Activated T-helper 17 cell treated with anti-CD3 and anti-CD28 coated beads, Interleukin-2, amount 50 U/mL, for 72 hours (primary cell): ENCODE data around the gene NYAP1. TPM values are rescaled to one million over a fixed set of nuclear protein-coding genes. Genes with fewer than 3 reads are reported as not detected.
A peak's percentile ranks its signal among the peaks of the same experiment; 100 is the strongest.
"Not testable (repeated sequence)": the region's sequence is repeated elsewhere in the genome, so short reads cannot be mapped to it uniquely, and the experiment has no call there.

Source experiments
- ATAC-seq: fragments of 150-1000 bp; cut with Tn5 transposase; replicated peaks from 2 replicates; pipeline ENCODE4 v1.10.0; 2021; ENCODE audit warnings: mild to moderate bottlenecking, moderate library complexity
- H3K27ac Mint-ChIP-seq: one replicate; pipeline ENCODE4 v1.8.0; 2022; ENCODE audit warnings: mixed read lengths
- H3K27me3 Mint-ChIP-seq: one replicate; pipeline ENCODE4 v1.8.0; 2022; ENCODE audit warnings: mixed read lengths
- H3K36me3 Mint-ChIP-seq: one replicate; pipeline ENCODE4 v1.8.0; 2022; ENCODE audit warnings: low read depth, mild to moderate bottlenecking, mixed read lengths
- H3K4me1 Mint-ChIP-seq: one replicate; pipeline ENCODE4 v1.8.0; 2022; ENCODE audit warnings: mixed read lengths
- H3K4me3 Mint-ChIP-seq: one replicate; pipeline ENCODE4 v1.8.0; 2022; ENCODE audit warnings: mild to moderate bottlenecking, mixed read lengths
- H3K9me3 Mint-ChIP-seq: one replicate; pipeline ENCODE4 v1.8.0; 2022; ENCODE audit warnings: mixed read lengths
- total RNA-seq, 2 donors: library from RNA; stranded (reverse); gene quantifications; one replicate each; pipeline ENCODE4 v1.2.3, GENCODE V29; 2022

NYAP1 gene
- total RNA-seq, result under 1 TPM; 0.15 to 0.19 TPM

DNA sequence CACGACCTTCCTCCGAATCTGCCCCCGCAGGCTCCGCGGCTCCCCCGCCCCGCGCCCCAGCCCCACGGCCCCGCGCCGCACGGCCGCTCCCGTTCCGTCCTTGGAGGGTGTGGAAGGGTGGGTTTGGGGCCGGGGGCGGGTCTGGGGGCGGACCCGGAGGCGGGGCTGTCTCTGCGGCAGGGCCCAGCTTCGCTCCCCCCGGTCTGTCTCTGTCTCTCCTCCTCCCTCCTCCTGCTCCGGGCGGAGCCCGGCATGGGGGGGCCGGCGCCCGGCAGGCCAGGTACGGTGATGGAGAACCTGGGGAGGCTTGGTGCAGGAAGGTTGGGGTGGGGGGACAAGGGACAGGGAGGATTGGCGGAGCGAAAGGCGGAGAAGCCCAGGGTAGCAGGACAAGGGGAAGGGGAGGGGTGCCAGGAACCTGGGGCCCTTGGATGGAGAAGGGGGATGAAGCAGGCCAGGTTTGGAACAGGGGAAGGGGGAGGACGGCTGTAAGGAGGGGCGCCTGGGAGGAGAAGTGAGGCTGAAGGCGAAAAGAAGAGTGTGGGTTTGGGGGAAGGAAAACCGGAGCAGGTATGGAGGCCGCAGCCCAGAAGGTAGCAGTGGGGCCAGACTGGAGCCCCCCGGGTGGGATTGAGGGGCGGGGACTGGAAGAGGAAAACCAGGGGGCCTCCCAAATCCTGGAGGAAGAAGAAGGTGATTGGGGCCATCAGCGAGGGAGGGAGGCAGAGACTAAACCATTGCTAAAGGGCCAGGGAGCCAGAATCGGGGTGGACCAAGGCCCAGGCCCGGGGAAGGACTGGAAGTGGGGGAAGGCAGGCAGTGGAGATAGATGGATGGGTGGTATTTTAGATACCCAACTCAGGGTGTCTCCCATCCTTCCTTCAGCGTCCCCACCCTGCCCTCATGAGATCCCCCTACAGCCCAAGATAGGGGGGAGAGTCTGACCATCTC is at the start of gene NYAP1:
TSS of gene NYAP1 (plus strand) at position 206 of the 951 bp plus-strand sequence. CDS start 1,385 bp downstream, outside the sequence.
- peak within 1 kb of the TSS; percentile 81 for H3K27ac Mint-ChIP-seq
- no peaks in the 10 kb centered on the region for H3K9me3 Mint-ChIP-seq
- peaks cover 4% of the 10 kb centered on the region for H3K4me1 Mint-ChIP-seq
- ATAC-seq, result peak; percentile 4
- H3K36me3 Mint-ChIP-seq, result peaks cover 3% of the 10 kb centered on the region
- H3K27me3 Mint-ChIP-seq, result no peaks in the 10 kb centered on the region
- peak within 1 kb of the TSS; percentile 88 for H3K4me3 Mint-ChIP-seq

DNA sequence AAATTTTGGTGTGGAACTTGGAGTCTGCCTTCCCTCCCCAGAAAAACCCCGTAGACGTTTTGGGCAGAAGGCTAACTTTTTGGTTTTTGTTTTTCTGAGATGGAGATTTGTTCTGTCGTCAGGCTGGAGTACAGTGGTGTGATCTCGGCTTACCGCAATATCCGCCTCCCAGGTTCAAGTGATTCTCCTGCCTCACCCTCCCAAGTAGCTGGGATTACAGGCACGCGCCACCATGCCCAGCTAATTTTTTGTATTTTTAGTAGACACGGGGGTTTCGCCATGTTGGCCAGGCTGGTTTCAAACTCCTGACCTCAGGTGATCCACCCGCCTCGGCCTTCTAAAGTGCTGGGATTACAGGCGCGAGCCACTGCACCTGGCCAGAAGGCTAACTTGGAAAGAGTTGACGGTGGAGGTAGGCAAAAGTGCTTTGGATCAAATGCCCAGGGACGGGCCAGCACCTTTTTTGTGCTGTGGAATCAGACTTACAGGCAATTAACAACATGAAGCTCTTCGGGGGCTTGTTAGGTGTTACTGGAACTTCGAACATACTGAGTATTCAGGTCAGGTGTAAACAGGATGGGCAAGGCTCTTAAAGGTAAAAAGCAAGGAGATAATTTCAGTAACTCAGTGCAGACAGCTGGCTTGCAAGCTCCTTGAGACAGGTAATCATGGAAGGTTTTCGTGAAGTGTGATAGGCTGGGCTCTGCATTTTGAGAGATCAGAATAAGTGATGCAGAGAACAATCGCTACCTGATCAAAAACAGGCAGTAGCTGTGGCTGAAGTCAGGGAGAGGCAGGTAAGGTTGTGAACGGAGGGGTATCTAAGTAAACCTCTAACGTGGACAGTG is 49.2 kb upstream of the NYAP1 start:
- H3K36me3 Mint-ChIP-seq, result peaks cover 68% of the 10 kb centered on the region

DNA sequence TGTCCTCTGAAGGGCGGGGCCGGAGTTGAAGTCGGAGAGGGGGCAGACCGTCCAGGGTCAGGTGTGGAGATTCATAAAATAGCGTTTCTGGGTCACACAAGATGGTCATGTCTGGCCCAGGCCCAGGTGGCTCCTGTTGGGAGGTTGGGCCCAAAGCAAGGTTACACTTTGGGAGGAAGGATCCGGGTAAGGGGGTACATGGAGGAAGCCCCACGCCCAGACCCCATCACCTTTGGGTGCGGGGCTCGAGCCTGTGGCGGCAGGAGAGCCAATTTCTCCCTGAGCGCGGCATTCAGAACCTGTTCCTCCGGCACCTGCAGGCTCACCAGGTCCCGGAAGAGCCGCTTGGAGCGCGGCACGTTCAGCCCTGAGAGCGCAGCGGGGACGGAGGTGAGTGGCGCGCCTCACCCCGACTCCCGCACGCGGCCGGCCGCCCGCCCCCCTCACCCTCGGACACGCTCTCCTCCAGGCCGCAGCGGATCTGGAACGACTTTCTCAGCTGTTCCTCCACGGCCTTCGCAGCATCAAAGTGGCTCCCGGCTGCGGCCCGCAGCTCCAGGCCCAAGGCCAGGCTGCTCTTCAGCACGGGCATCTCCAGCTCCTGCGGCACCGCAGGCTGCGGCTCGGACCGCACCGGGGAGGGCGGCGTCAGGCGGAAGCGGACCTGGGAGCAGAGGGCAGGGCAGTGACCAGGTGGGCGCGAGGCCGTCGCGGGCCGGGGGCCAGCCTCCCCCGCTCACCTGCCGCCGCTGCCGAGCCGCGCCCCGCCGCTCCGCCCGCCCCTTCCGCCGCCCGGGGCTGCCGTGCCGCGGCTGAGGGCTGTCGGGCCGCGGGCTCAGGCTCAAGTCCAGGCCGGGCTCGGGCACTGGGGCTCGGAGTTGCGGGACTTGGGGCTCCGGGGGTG is 48.1 kb upstream of the NYAP1 start:
- peaks cover 30% of the 10 kb centered on the region for H3K4me1 Mint-ChIP-seq
- H3K27me3 Mint-ChIP-seq, result no peaks in the 10 kb centered on the region
- H3K4me3 Mint-ChIP-seq, result peak overlapping the region; percentile 87
- ATAC-seq, result peak; percentile 30
- peak overlapping the region; percentile 97 for H3K27ac Mint-ChIP-seq
- H3K9me3 Mint-ChIP-seq, result no peaks in the 10 kb centered on the region
- H3K36me3 Mint-ChIP-seq, result peaks cover 59% of the 10 kb centered on the region

More for the DNA sequence above, 49.2 kb upstream of the NYAP1 start:
- no peak for ATAC-seq
- Mint-ChIP-seq H3K9me3 (peaks cover under 1% of the 10 kb centered on the region), H3K4me1 (peaks cover 33% of the 10 kb centered on the region), H3K27ac (peak overlapping the region; percentile 91), H3K4me3 (peak overlapping the region; percentile 87), H3K27me3 (no peaks in the 10 kb centered on the region)

GRCh38 chr7:100437150-100438100 is 46.3 kb upstream of the NYAP1 start:
- H3K9me3 Mint-ChIP-seq, result no peaks in the 10 kb centered on the region
- H3K4me3 Mint-ChIP-seq, result peak overlapping the region; percentile 87
- H3K27ac Mint-ChIP-seq, result no peak overlapping the region
- H3K4me1 Mint-ChIP-seq, result peaks cover 25% of the 10 kb centered on the region
- ATAC-seq, result no peak
- H3K36me3 Mint-ChIP-seq, result peaks cover 41% of the 10 kb centered on the region
- H3K27me3 Mint-ChIP-seq, result no peaks in the 10 kb centered on the region

DNA sequence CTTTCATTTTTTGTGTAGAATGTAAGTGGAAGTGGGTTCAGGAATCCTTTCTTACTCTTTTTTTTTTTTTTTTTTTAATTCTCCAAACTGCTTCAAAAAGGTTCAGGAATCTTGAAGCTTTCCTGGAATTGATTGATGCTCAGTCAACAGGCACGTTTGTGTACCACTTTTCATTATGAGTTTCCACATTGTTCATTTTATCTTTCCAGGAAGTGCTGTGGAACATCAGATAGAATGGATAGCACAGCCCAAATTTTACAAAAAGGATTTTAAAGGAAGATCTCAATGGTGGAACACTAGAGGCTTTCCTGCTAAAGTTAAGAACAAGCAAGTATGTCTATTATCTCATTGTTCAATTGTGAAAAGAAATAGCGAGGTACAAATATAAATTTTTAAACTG is 45.6 kb upstream of the NYAP1 start:
- Mint-ChIP-seq H3K27ac (peak overlapping the region; percentile 41), H3K36me3 (peaks cover 34% of the 10 kb centered on the region), H3K9me3 (no peaks in the 10 kb centered on the region), H3K4me3 (no peak overlapping the region), H3K27me3 (no peaks in the 10 kb centered on the region), H3K4me1 (peaks cover 24% of the 10 kb centered on the region)
- ATAC-seq, result no peak

DNA sequence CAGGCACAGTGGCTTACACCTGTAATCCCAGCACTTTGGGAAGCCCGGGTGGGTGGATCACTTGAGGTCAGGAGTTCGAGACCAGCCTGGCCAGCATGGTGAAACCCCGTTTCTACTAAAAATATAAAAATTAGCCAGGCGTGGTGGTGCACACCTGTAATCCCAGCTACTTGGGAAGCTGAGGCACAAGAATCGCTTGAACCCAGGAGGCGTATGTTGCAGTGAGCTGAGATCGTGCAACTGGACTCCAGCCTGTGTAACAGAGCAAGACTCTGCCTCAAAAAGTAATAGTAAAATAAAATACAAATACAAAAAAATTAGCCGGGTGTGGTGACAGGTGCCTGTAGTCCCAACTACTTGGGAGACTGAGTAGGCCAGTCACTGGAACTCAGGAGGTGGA is 45.0 kb upstream of the NYAP1 start:
- peaks cover 21% of the 10 kb centered on the region for H3K4me1 Mint-ChIP-seq
- not testable (repeated sequence) for H3K27ac Mint-ChIP-seq, H3K4me3 Mint-ChIP-seq, H3K27me3 Mint-ChIP-seq, H3K9me3 Mint-ChIP-seq, ATAC-seq
- H3K36me3 Mint-ChIP-seq, result peaks cover 28% of the 10 kb centered on the region

- H3K27ac Mint-ChIP-seq, ATAC-seq, H3K9me3 Mint-ChIP-seq, H3K27me3 Mint-ChIP-seq, H3K4me3 Mint-ChIP-seq: not testable (repeated sequence)
- Mint-ChIP-seq H3K4me1 (peaks cover 16% of the 10 kb centered on the region), H3K36me3 (peaks cover 23% of the 10 kb centered on the region)
Observed at GRCh38 chr7:100439244-100439643, 44.5 kb upstream of the NYAP1 start.

DNA sequence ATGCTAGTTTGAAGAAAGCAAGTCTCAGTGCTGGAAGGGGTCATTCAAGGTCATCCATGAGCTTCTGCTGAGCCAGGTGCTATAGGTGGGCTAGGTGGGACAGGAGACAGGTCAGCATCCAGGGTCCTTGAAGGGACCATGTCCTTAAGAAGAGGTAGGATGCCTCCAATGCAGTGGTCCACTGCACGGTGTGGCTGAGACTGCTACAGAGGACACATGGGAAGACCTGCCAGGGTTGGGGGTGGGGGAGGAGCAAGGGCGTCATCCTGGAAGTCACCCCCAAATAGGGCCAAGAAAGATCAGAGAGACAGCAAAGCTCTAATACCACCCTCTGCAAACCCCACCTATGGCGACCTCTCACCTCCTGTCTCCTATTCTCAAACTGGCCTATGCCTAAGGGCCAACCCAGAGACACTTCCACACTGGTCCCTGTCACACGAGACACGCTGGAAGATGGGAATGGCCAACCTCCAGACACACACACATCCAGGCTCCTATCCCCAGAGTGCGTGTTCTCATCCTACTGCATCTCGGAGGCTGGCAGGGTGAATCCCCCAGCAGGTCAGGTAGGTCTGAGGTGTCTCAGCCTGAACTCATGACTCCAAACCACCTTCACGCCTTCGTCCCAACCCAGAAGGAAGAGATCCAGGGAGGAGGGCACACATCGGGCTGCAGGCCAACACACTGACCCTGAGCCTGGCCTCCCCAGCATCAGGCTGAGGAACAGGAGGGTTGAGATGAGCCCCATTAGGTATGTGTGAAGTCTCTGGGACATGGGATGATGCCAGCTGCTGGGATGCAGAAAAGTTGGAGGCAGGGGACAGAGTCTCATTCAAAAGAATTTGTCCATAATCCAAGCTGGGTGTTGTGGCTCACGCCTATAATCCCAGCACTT is 41.8 kb upstream of the NYAP1 start:
- Mint-ChIP-seq H3K36me3 (no peaks in the 10 kb centered on the region), H3K27ac (peak overlapping the region; percentile 42), H3K27me3 (no peaks in the 10 kb centered on the region), H3K4me1 (peaks cover 11% of the 10 kb centered on the region), H3K4me3 (no peak overlapping the region), H3K9me3 (no peaks in the 10 kb centered on the region)
- no peak for ATAC-seq

- no peak for ATAC-seq
- no peaks in the 10 kb centered on the region for H3K36me3 Mint-ChIP-seq
- peaks cover 11% of the 10 kb centered on the region for H3K4me1 Mint-ChIP-seq
- H3K27ac Mint-ChIP-seq, result peak overlapping the region; percentile 72
- H3K4me3 Mint-ChIP-seq, result no peak overlapping the region
- no peaks in the 10 kb centered on the region for H3K9me3 Mint-ChIP-seq
- H3K27me3 Mint-ChIP-seq, result no peaks in the 10 kb centered on the region
Observed at GRCh38 chr7:100443096-100443840, 40.5 kb upstream of the NYAP1 start.

DNA sequence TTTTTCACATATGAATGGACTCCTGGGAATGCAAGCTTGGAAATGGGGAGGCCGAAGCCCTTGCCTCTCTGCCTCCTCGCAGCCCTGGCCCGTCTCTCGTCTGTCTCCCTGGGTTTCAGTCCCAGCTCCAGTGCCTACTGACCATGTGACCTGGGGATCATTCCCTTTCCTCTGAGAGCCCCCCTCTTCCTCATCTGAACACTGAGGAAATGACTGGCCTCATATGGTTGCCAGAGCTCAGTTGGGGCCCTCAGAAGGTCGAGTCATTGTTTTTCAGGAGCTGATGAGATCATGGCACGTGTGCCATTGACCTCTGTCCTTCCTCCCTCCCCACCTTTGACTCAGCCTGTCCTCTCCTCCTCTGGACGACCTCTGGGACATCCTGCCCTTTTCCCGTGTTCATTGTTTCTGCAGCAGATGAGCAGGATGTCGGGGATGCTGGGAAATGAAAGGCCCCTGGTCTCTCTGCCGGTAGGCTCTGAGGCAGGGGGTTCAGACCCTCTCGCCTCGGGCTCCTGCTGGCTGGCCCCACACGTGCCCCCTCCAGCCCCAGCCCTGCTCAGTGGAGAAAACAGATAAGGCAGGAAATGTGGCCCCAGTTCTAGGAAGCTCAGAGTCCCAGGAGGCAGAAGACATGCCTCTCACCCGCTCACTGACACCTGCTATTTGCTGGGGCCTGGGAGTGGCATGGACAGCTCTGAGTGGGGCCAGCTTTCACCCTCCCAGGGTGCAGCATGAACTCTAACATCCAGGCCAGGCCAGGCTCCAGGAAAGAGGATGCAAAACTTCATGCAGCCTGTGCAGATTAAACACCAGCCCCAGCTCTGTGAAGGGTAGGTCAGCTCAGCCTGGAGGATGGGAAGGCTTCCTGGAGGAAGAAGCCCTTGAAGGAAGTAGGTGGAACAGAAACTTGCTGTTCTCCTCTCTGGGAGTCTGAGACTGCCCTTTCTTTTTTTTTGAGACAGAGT is 39.1 kb upstream of the NYAP1 start:
- H3K4me3 Mint-ChIP-seq, result peak overlapping the region; percentile 47
- ATAC-seq, result peak; percentile 85

DNA sequence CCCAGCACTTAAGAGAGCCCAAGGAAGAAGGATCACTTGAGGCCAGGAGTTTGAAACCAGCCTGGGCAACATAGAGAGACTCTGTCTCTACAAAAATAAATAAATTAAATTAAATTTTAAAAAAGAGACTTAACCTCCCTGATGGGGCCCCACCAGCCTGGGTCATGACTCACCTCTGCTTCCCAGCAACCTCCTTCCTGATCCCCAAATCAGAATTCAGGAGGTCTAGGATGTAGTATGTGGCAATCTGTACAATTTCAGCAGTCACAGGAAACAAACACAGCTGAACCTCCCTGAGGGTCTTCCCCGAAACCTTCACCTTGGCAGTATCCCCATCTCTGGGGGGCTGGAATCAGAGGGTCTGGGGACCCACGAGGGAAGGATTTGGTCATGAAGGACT is 37.7 kb upstream of the NYAP1 start:
- H3K4me3 Mint-ChIP-seq, result no peak overlapping the region

More for the DNA sequence above, 39.1 kb upstream of the NYAP1 start:
- Mint-ChIP-seq H3K9me3 (no peaks in the 10 kb centered on the region), H3K36me3 (no peaks in the 10 kb centered on the region), H3K4me1 (peaks cover 11% of the 10 kb centered on the region), H3K27ac (peak overlapping the region; percentile 80), H3K27me3 (no peaks in the 10 kb centered on the region)

More for the DNA sequence above, 37.7 kb upstream of the NYAP1 start:
- no peak overlapping the region for H3K27ac Mint-ChIP-seq
- H3K4me1 Mint-ChIP-seq, result peaks cover 11% of the 10 kb centered on the region
- no peaks in the 10 kb centered on the region for H3K27me3 Mint-ChIP-seq
- no peak for ATAC-seq
- no peaks in the 10 kb centered on the region for H3K36me3 Mint-ChIP-seq
- no peaks in the 10 kb centered on the region for H3K9me3 Mint-ChIP-seq
